NB4 (cell line): ENCODE measurements around the gene PRDM15.

ENCODE experiments used
- DNase-seq: peaks from one replicate; pipeline ENCODE4 v3.0.0; 2010; ENCODE audit warnings: low read depth
- H3K4me3 ChIP-seq: one replicate; pipeline ENCODE4 v1.5.1; 2011; ENCODE audit warnings: mild to moderate bottlenecking, low read depth, low read length, moderate library complexity
- MYC ChIP-seq: IDR thresholded peaks from 2 replicates; pipeline ENCODE4 v1.6.1; 2011; ENCODE audit warnings: low read depth, low read length
- POLR2A ChIP-seq: IDR thresholded peaks from 2 replicates; pipeline ENCODE4 v1.6.1; 2011; ENCODE audit warnings: mild to moderate bottlenecking; ENCODE audit not compliant: insufficient read length; ENCODE audit errors: extremely low read depth
- TF ChIP-seq, protein P1 (sequence below): IDR thresholded peaks from one replicate; pipeline ENCODE4 v1.5.1; 2012; ENCODE audit warnings: low read depth, low read length
- TF ChIP-seq, protein P2 (sequence below): IDR thresholded peaks from 2 replicates; pipeline ENCODE4 v1.6.1; 2011; ENCODE audit warnings: low read depth, low read length

PRDM15 gene

DNA sequence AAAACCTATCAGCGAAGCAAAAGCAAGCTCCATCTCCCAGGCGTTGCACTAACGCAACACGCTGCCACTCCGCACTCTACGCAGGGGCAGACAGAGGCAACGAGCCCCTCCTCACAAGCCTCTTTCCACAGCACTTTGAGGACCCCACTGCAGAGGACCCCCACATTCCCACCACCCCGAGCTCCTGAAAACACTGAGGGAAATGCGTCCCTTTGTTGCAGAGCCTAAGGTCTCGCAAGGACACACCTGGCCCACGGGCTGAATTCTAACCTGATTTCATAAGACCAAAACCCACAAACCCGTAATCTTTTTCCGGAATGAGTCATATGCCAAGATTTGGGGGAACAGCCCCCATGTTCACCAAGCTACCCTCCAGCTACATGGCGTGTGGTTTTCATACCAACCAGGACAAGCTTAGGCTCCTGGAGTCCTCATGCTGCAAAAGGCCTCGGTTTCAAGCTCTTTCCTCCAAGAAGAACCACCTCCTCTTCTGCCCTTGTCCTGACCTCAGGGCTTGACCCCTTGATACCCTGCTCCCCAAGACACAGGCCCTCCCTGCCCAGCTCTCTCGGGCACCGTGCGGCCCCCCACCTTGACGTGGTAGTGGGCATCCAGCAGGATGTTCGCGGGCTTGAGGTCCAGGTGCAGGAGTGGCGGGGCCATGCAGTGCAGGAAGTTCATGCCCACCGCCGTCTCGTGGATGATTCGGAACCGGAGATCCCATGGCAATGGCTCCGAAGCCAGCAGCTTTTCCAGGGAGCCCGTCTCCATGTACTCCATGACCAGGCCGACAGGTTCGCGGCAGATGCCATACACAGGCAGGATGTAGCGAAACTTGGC lies 123.0 kb downstream of the PRDM15 start:
- DNase-seq, result peak; percentile 48
- no peak for TF ChIP-seq POLR2A
- TF ChIP-seq, protein P1, sequence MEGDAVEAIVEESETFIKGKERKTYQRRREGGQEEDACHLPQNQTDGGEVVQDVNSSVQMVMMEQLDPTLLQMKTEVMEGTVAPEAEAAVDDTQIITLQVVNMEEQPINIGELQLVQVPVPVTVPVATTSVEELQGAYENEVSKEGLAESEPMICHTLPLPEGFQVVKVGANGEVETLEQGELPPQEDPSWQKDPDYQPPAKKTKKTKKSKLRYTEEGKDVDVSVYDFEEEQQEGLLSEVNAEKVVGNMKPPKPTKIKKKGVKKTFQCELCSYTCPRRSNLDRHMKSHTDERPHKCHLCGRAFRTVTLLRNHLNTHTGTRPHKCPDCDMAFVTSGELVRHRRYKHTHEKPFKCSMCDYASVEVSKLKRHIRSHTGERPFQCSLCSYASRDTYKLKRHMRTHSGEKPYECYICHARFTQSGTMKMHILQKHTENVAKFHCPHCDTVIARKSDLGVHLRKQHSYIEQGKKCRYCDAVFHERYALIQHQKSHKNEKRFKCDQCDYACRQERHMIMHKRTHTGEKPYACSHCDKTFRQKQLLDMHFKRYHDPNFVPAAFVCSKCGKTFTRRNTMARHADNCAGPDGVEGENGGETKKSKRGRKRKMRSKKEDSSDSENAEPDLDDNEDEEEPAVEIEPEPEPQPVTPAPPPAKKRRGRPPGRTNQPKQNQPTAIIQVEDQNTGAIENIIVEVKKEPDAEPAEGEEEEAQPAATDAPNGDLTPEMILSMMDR, result no peak
- no peak for TF ChIP-seq MYC
- TF ChIP-seq, protein P2, sequence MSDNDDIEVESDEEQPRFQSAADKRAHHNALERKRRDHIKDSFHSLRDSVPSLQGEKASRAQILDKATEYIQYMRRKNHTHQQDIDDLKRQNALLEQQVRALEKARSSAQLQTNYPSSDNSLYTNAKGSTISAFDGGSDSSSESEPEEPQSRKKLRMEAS, result no peak
- no peak overlapping the region for H3K4me3 ChIP-seq

DNA sequence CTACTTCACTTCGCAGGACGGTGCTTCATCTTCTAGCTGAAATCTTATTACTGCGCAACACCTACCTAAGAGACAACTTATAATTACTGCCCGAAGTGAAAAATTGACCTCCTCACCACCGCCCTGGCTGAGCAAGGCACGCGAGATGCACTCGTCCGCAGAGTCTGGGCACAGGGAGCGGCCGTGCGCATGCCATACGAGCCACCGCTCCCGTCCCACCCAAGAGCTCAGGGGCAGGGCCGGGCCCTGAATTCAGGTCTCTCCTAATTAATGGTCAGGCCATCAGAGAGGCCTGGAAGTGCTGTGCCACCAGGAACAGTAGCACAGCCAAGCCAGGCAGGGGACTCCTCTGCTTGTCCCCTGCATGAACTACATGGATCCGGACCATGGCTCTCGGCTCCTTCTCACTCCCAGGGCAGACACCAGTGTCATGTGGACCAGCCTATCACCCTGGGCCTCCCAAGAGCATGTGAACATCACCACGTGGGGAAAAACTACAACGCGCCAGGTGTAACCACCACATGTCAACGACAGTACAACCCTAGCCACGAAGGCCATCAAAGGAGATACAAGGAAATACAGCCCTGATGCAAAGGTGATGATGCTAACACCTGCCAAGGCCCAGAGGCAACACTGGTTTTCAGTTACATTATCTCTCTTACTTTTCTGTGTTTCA lies 123.7 kb downstream of the PRDM15 start:
- no peak for DNase-seq
- TF ChIP-seq, protein P2, result no peak
- TF ChIP-seq MYC (no peak), POLR2A (no peak)
- TF ChIP-seq, protein P1, result no peak
- H3K4me3 ChIP-seq, result no peak overlapping the region

DNA sequence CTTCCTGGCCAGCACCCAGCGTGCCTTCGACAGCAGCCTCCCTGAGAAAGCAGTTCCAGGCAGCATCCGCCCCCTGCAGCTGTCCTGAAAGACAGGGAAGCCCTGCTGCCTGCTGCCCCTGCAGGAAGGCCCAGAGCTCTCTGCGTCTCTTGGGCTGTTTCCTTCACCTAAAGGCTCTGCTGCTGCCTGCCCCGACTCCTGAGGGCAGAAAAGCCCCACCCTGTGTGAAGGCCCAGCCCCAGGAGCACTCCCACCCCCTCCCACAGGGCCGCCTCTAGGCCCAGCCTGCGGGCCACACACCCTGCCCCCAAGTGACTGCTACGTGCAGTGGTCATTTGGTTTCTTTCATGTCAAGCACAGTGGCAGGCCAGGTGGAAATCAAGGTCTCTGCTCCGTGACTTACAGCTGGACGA lies 124.7 kb downstream of the PRDM15 start:
- DNase-seq, result no peak
- H3K4me3 ChIP-seq, result no peak overlapping the region
- TF ChIP-seq, protein P2, result no peak
- TF ChIP-seq, protein P1, result no peak
- TF ChIP-seq POLR2A (no peak), MYC (no peak)

DNA sequence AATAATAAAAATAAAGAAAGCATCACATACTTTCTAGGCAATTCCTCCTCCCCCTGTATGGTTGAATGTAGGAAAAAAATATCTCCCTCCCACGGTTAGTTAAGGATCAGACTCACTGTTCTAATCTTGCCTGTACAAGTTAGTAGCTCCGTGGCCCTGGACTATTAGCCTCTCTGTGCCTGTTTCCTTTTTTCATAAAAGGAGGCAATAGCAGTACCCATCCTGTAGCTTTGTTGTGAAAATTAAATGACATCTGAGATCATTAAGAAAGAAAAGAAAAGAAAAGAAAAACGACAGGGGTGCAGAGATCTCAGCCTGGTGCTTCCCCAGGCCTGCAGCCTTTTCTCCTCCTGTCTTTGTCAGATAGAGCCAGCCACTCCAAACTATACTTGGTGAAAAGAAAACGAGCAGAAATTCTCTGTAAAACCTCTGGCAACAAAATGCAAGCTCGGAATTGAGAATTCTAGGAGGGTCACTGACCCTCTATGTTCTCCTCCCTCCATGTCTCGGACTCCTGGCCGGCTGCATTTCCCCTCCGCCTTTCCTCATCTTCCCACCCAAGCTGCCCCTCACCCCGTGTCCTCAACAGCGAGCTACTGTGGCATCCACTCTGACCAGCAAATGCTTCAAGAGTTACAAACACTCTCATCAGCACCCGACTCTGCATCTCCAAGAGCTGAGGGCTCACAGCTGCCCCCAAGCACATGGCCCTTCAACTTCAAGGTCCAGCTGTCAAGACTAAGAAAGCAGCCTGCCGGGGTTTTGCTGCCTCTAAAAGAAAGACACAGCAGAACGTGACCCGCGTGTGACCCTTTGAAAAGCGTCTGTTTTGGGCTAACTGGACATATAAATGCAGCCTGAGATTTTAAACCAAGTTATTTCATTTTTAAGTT lies 125.9 kb downstream of the PRDM15 start:
- no peak for TF ChIP-seq MYC
- TF ChIP-seq POLR2A, result no peak
- TF ChIP-seq, protein P2, result no peak
- TF ChIP-seq, protein P1, result no peak
- no peak overlapping the region for H3K4me3 ChIP-seq
- no peak for DNase-seq

DNA sequence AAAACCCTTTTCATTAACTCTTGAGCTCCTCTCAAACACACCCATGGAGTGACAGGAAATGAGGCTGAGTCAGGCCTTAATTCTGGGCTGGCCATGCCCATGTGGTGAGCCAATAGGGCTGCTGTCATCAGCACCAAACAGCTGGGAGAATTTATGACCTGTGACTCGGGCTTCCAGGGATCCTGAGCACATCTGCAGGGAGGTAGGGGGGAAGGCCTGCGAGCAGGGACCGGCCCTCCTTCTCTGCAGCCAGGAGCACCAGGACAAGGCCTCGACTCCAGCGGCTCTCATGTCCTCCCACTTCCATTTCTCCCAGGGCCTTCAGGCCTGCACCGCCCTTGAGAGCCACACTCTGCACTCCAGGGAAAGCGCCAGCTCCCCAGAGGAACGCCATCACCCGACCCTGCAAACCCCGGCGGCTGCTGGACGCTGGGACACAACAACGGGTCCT lies 126.9 kb downstream of the PRDM15 start:
- no peak overlapping the region for H3K4me3 ChIP-seq
- peak; percentile 32 for DNase-seq
- TF ChIP-seq MYC, result no peak
- no peak for TF ChIP-seq POLR2A
- TF ChIP-seq, protein P2, result no peak
- TF ChIP-seq, protein P1, result no peak
